Measurements from ENCODE around the gene U2AF2.

GRCh38 chr19:55680339-55681130, 25.7 kb downstream of the U2AF2 start:
- TF ChIP-seq CTCF (IDR thresholded peaks at IDR 0.05; ENCODE audit: low read depth, low read length), result no peak
- no peak for TF ChIP-seq EZH2phosphoT487 (IDR thresholded peaks at IDR 0.05; ENCODE audit: low read depth)

Measured in OCI-LY3 (cell line).